Activated CD8-positive, alpha-beta T cell treated with anti-CD3 and anti-CD28 coated beads, Interleukin-2, amount 10 ng/mL, durations not matched to agents 7 days and 5 days (primary cell): ENCODE results near the gene KLF7. TPM values are rescaled to one million over a fixed set of nuclear protein-coding genes. Genes with fewer than 3 reads are reported as not detected.

Experiments
- ATAC-seq: fragments of 150-1000 bp; cut with Tn5 transposase; one replicate; pipeline ENCODE4 v1.10.0; 2021; ENCODE audit warnings: moderate library complexity
- CTCF ChIA-PET: fragments of 350-600 bp; sonication (Branson Sonifier 250); formaldehyde crosslinking; loops from one replicate; lab custom pipeline; 2021; ENCODE audit warnings: antibody characterized with exemption; lab: Charles Lee
- POLR2A ChIA-PET: fragments of 350-600 bp; sonication (Branson Sonifier 250); formaldehyde crosslinking; loops from one replicate; lab custom pipeline; 2021; ENCODE audit warnings: antibody characterized with exemption; lab: Charles Lee
- DNase-seq: peaks from one replicate; pipeline ENCODE4 v3.0.0-alpha.2; 2020
- H3K27ac Mint-ChIP-seq: one replicate; pipeline ENCODE4 v1.8.0; 2021; ENCODE audit warnings: mild to moderate bottlenecking, mixed read lengths
- H3K27me3 Mint-ChIP-seq: one replicate; pipeline ENCODE4 v1.8.0; 2021; ENCODE audit warnings: low read depth, mixed read lengths
- H3K36me3 Mint-ChIP-seq: one replicate; pipeline ENCODE4 v1.8.0; 2021; ENCODE audit warnings: low read depth, mixed read lengths
- H3K4me1 Mint-ChIP-seq: one replicate; pipeline ENCODE4 v1.8.0; 2021; ENCODE audit warnings: low read depth, mixed read lengths
- H3K4me3 Mint-ChIP-seq: one replicate; pipeline ENCODE4 v1.8.0; 2021; ENCODE audit warnings: mild to moderate bottlenecking, mixed read lengths
- H3K9me3 Mint-ChIP-seq: one replicate; pipeline ENCODE4 v1.8.0; 2022; ENCODE audit warnings: mixed read lengths; ENCODE audit not compliant: insufficient read depth
- total RNA-seq, 2 experiments: library from RNA; stranded (reverse); gene quantifications; one replicate each; pipeline ENCODE4 v1.2.3, GENCODE V29; 2021

The KLF7 gene
- total RNA-seq, 2 experiments from 2014 or later, result 16.5 to 19.2 TPM

DNA sequence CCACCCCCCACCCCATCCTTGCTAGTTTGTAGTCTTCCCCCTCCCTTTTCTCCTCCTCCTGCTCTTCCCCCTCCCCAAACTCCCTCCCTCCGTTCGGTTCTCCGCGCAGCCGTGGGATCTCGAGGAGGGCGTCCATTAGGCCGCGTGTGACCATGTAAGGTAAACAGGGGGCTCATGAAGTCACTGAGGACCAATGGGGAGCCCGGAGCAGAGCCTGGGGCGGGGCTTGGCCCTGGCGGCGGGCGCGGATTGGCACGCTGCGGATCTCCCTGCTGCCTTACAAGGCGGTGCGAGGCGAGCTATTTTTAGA, 246 bp upstream of the KLF7 start:
- POLR2A ChIA-PET, result interaction anchor here (0.6 to 3.8 kb wide), 24 partner anchors 10 to 401 kb away, joined by 3 to 84 read pairs (median 4); partner anchors contain the start of genes CREB1, FASTKD2 and MDH1B
- peak overlapping the region; percentile 94 for H3K27ac Mint-ChIP-seq
- peaks cover 6% of the 10 kb centered on the region for H3K36me3 Mint-ChIP-seq
- CTCF ChIA-PET, result interaction anchor here (0.8 to 8.6 kb wide), 9 partner anchors 18 to 366 kb away, joined by 3 to 71 read pairs (median 5); no protein-coding TSS in a partner anchor
- H3K4me3 Mint-ChIP-seq, result peak overlapping the region; percentile 95
- H3K9me3 Mint-ChIP-seq, result no peaks in the 10 kb centered on the region
- peak; percentile 95 for ATAC-seq
- peaks cover 40% of the 10 kb centered on the region for H3K4me1 Mint-ChIP-seq
- H3K27me3 Mint-ChIP-seq, result peaks cover 3% of the 10 kb centered on the region
- peak; percentile 98 for DNase-seq

DNA sequence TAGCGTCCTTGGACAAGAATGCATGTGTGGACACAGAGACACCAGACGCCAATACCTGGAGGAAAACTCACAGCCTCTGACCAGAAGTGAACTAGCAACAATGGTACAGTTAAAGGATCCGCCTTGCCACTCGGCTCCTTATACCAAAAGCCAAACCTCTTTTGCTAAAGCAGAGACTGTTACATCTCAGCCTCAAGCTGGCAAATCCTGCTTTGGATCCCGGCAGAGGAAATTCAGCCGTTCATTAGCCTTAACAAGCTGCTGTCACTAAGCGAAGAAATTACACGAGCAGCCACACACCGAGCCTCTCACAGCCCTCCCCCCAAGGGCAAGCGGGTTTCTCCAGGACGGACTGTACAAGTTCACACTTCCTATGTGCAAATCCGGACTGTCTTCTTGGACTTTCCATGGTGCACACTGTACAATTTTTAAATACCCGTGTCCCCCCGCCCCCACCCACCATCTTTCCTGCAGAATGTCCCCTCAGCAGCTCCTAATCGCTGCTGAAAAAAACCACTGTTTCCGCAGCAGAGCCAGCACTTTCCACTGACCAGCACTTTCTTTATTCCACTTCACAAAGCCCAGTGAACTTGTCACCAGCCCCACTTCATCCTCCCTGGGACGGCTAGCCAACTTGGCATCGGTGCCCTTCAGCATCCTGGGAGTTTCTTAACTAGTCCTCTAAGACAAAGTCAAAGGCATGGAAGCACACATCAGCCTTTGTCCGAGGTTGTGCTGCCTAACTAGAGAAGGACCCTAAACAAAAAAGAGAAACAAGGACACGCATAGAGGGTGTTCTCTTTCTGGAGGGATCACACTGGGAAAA, 1.5 kb downstream of the KLF7 start:
- CTCF ChIA-PET, result interaction anchor here (0.9 to 8.6 kb wide), 8 partner anchors 8 to 364 kb away, joined by 3 to 71 read pairs (median 4); no protein-coding TSS in a partner anchor
- peak; percentile 30 for DNase-seq
- no peaks in the 10 kb centered on the region for H3K9me3 Mint-ChIP-seq
- H3K36me3 Mint-ChIP-seq, result peaks cover 6% of the 10 kb centered on the region
- POLR2A ChIA-PET, result interaction anchor here (0.6 to 3.8 kb wide), 10 partner anchors 8 to 370 kb away, joined by 3 to 84 read pairs (median 4); no protein-coding TSS in a partner anchor
- ATAC-seq, result no peak
- H3K4me3 Mint-ChIP-seq, result peak overlapping the region; percentile 95
- H3K27me3 Mint-ChIP-seq, result peaks cover 3% of the 10 kb centered on the region
- peak overlapping the region; percentile 83 for H3K27ac Mint-ChIP-seq
- peaks cover 41% of the 10 kb centered on the region for H3K4me1 Mint-ChIP-seq

DNA sequence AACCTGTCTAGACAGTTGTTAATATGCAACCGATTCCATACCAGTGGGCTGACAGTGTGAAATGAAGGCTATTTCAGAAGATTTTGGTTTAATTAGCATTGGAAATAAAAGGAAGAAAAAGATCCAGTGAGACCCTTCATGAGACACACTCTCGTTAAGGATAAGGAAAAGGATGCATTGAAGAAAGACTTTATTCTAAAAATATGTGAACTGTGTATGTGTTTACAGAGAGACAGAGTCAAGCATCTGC, 2.1 kb downstream of the KLF7 start:
- no peak for ATAC-seq
- CTCF ChIA-PET, result interaction anchor here (0.9 to 8.6 kb wide), 4 partner anchors 8 to 364 kb away, joined by 3 to 71 read pairs (median 12); no protein-coding TSS in a partner anchor
- Mint-ChIP-seq H3K27me3 (peaks cover 3% of the 10 kb centered on the region), H3K27ac (peak overlapping the region; percentile 40), H3K4me3 (peak overlapping the region; percentile 95), H3K4me1 (peaks cover 41% of the 10 kb centered on the region), H3K36me3 (peaks cover 6% of the 10 kb centered on the region), H3K9me3 (no peaks in the 10 kb centered on the region)
- POLR2A ChIA-PET, result interaction anchor here (1.3 to 3.8 kb wide), 3 partner anchors 14 to 89 kb away, joined by 6 to 84 read pairs (median 7); no protein-coding TSS in a partner anchor
- DNase-seq, result no peak

DNA sequence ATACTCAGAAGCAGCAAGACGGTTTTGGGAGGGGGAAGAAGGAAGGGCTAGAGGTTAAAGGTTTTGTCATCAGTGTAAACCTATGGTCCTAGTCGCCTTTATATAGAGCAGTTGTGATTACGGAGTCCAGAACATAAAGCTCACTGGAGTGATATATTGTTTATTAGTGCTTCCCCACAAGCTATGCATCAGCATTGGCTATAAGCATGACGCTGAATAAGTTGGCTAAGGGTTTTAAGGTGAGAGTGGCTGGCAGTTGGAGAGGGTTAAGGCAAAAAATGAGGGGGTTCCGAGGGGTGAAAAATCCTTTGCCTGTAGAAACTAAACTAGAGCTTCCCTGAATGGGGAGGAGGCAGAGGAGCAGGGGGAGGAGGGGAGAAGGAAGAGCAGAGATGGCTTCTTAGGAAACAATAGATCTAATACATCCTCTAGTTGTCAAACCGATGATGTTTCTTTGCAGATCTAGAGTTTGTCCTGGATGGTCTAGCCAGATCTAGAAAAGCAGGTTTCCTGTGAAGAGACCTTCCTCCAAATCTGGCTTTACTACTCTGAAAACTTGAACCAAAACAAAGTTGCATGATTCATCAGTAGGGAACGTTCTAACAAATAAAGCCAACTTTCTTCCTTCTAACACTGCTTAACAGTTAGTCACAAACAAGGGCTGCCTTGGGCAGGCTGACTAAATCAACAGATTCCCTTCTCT, 2.5 kb downstream of the KLF7 start:
- Mint-ChIP-seq H3K4me1 (peaks cover 41% of the 10 kb centered on the region), H3K27me3 (peaks cover 3% of the 10 kb centered on the region), H3K36me3 (peaks cover 6% of the 10 kb centered on the region), H3K9me3 (no peaks in the 10 kb centered on the region), H3K27ac (peak overlapping the region; percentile 40), H3K4me3 (peak overlapping the region; percentile 95)
- POLR2A ChIA-PET, result interaction anchor here (0.8 to 1.9 kb wide), 3 partner anchors 9 to 22 kb away, joined by 3 to 7 read pairs (median 5); no protein-coding TSS in a partner anchor
- DNase-seq (no peak), ATAC-seq (no peak)
- CTCF ChIA-PET, result interaction anchor here (1.9 to 8.6 kb wide), 2 partner anchors 20 to 190 kb away, joined by 5 to 71 read pairs; no protein-coding TSS in a partner anchor

DNA sequence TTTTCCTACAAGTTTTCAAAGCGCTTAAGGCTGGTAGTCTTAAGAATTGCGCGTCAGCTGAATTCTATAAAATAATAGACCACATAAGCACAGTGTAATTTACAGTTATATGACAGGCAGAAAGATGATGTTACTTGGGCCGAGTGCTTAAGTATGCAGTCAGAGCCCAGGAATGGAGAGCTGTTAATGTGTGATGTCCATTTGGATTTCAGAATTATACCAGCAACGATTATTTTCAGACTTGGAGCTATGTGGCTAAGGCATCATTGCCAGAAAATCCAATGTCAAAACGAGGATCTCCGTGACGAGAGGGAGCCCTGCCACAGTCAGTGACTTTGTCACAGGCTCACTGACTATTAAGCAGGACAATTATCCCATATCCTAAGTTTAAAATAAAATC, 3.4 kb downstream of the KLF7 start:
- H3K9me3 Mint-ChIP-seq, result no peaks in the 10 kb centered on the region
- peaks cover 44% of the 10 kb centered on the region for H3K4me1 Mint-ChIP-seq
- no peak overlapping the region for H3K4me3 Mint-ChIP-seq
- no peak overlapping the region for H3K27ac Mint-ChIP-seq
- ChIA-PET CTCF (interaction anchor here (1.2 to 8.6 kb wide), 2 partner anchors 10 to 19 kb away, joined by 3 to 71 read pairs; no protein-coding TSS in a partner anchor), POLR2A (interaction anchor here (0.7 to 1.9 kb wide), 2 partner anchors 18 to 55 kb away, joined by 4 to 7 read pairs; no protein-coding TSS in a partner anchor)
- peaks cover 14% of the 10 kb centered on the region for H3K36me3 Mint-ChIP-seq
- DNase-seq, result no peak
- H3K27me3 Mint-ChIP-seq, result peaks cover 3% of the 10 kb centered on the region
- no peak for ATAC-seq

DNA sequence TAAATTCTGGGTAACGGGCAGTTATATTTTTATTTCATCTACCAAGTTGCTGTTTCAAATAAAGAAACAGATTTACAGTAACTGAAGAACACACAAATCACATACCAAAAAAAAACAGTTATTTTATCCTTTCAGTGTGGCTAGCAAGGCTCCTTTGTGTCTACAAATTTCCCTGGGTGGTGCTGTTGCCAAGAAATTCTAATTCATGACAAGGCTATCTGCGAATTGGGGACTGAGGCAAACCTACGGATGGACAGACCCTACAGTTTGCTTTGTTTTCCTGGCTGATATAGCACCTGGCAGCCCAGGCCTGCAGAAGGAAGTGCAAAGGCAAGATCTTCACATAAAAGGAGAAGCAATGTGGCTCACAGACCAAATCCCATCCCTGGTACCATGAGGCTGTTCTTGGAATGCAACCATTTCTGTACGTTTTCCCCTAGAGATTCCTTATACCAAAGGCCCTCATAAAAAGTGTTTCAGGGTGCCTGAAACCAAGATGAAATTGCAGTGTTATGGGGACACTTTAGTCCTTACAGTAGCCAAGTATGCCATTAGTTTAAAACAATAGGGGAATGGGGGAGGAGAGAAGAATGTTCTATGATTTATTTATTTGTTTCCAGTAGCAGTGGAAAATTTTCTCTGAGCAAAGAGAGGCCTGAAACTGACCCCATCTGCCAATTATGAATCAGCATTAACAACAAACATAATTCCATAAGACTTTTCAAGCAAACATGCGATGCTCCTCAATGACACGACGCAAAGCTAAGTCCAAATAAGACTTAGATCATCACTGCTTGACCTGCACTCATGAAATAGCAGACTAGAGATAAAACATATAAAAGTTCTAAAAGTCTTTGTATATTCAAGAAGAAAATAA, 4.3 kb downstream of the KLF7 start:
- peaks cover 3% of the 10 kb centered on the region for H3K27me3 Mint-ChIP-seq
- H3K4me3 Mint-ChIP-seq, result no peak overlapping the region
- POLR2A ChIA-PET, result interaction anchor here (0.7 to 1.9 kb wide), 2 partner anchors 18 to 54 kb away, joined by 4 to 7 read pairs; no protein-coding TSS in a partner anchor
- H3K4me1 Mint-ChIP-seq, result peaks cover 46% of the 10 kb centered on the region
- H3K27ac Mint-ChIP-seq, result no peak overlapping the region
- H3K9me3 Mint-ChIP-seq, result no peaks in the 10 kb centered on the region
- ATAC-seq (no peak), DNase-seq (no peak)
- H3K36me3 Mint-ChIP-seq, result peaks cover 16% of the 10 kb centered on the region
- CTCF ChIA-PET, result interaction anchor here (1.2 to 8.6 kb wide), 2 partner anchors 9 to 18 kb away, joined by 3 to 71 read pairs; no protein-coding TSS in a partner anchor

DNA sequence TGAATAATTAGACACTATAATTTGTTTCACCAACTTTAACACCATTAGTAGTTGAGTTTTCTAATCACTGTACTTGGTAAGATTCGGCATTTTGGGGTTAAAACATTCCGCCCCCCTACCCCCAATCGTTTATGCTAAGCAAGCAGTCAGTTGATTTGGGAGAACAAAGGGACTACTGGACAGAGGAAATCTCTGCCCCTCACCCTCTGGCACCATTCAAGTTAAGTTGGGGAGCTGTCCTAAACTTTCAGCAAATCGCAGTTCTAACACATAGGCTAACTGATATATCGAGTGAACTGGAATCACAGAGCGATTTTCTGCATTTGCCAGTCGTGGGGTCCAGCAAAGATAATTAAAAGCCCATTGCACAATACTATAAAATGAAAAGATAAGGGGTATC, 5.6 kb downstream of the KLF7 start:
- Mint-ChIP-seq H3K9me3 (no peaks in the 10 kb centered on the region), H3K27me3 (peaks cover 3% of the 10 kb centered on the region), H3K27ac (no peak overlapping the region), H3K36me3 (peaks cover 20% of the 10 kb centered on the region), H3K4me3 (no peak overlapping the region), H3K4me1 (peaks cover 60% of the 10 kb centered on the region)
- no peak for DNase-seq
- ATAC-seq, result no peak
- CTCF ChIA-PET, result no interaction called here
- POLR2A ChIA-PET, result no interaction called here

DNA sequence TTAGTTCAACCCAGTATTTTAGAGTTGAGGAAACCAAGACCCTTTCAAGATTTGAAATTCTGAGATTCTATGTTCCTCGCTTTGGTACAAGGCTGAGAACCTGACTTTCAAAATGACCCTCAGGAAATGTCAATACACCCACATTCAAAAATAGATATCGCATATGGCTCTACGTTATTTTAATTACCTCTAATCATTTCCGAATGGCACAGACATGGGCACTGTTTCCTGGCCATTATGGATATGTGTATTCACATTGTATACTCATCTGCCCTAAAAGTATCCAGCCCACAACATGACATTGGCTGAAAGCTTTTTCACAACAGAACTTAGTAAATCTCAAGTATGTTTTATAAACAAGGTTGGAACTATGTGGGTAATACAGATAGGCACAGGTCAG, 6.7 kb downstream of the KLF7 start:
- CTCF ChIA-PET, result interaction anchor here (0.8 kb wide), 1 partner anchor 16 kb away, joined by 4 read pairs; no protein-coding TSS in a partner anchor
- H3K4me3 Mint-ChIP-seq, result no peak overlapping the region
- no peak for ATAC-seq
- peaks cover 67% of the 10 kb centered on the region for H3K4me1 Mint-ChIP-seq
- POLR2A ChIA-PET, result no interaction called here
- no peak overlapping the region for H3K27ac Mint-ChIP-seq
- H3K36me3 Mint-ChIP-seq, result peaks cover 25% of the 10 kb centered on the region
- no peaks in the 10 kb centered on the region for H3K9me3 Mint-ChIP-seq
- DNase-seq, result no peak
- no peaks in the 10 kb centered on the region for H3K27me3 Mint-ChIP-seq

DNA sequence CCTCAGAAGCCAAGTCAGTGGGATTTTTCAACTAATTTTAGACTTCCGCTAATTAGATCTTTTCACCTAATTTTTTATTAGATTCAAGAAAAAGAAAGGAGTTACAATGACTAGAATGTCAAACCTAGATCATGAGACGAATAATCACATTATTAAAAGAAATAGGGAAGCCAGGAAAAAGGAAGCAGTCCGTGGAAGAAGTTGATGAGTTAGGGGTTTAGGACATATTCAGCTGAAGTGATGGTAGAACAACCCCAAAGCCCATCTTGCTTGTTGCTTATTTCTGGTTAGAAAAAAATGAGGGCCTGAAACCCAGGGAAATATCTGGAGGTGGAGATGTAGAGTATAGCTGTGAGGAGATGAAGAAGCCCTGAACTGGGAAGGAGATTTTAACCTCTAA, 8.0 kb downstream of the KLF7 start:
- Mint-ChIP-seq H3K27ac (no peak overlapping the region), H3K36me3 (peaks cover 32% of the 10 kb centered on the region), H3K4me1 (peaks cover 64% of the 10 kb centered on the region), H3K27me3 (no peaks in the 10 kb centered on the region), H3K9me3 (no peaks in the 10 kb centered on the region), H3K4me3 (no peak overlapping the region)
- CTCF ChIA-PET, result interaction anchor here (1.9 kb wide), 1 partner anchor 9 kb away, joined by 5 read pairs; no protein-coding TSS in a partner anchor
- no peak for DNase-seq
- no peak for ATAC-seq
- POLR2A ChIA-PET, result interaction anchor here (4.5 kb wide), 1 partner anchor 15 kb away, joined by 28 read pairs; no protein-coding TSS in a partner anchor

DNA sequence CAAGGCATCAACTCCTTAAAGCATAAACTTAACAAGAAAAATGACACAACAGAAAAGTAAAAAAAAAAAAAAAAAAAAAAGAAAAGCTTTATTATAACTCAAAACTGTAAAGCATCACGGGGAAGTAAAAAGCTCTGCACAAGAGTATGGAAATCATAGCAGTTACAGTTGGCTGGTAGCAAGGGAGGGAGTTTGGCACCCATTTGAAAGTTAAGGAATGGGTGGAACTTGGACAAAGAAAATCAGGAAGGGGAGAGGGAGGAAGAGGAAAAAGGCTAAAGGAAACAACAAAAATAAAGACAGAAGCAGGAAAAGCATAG, 8.6 kb downstream of the KLF7 start:
- peaks cover 63% of the 10 kb centered on the region for H3K4me1 Mint-ChIP-seq
- ATAC-seq, result no peak
- H3K27me3 Mint-ChIP-seq, result no peaks in the 10 kb centered on the region
- no peaks in the 10 kb centered on the region for H3K9me3 Mint-ChIP-seq
- ChIA-PET CTCF (interaction anchor here (1.9 to 5.3 kb wide), 2 partner anchors 9 to 14 kb away, joined by 5 to 46 read pairs; no protein-coding TSS in a partner anchor), POLR2A (interaction anchor here (2.8 to 4.5 kb wide), 2 partner anchors 8 to 14 kb away, joined by 23 to 28 read pairs; partner anchors contain the start of gene KLF7)
- no peak for DNase-seq
- peaks cover 34% of the 10 kb centered on the region for H3K36me3 Mint-ChIP-seq
- no peak overlapping the region for H3K27ac Mint-ChIP-seq
- no peak overlapping the region for H3K4me3 Mint-ChIP-seq
